ENCODE results near the gene GAK. TPM values are rescaled to one million over a fixed set of nuclear protein-coding genes. Genes with fewer than 3 reads are reported as not detected.

The GAK gene
- total and polyA plus RNA-seq, 2 of the 4 experiments (the other 2 are of a cell fraction), result 45.1 to 133 TPM

GRCh38 chr4:956531-957230 lies 24.6 kb upstream of the GAK start:
- Histone ChIP-seq H2BK5ac (ENCODE audit: low read depth, low read length, poor library complexity, severe bottlenecking) (no peak overlapping the region), H4K20me1 (ENCODE audit: insufficient read depth, low read length) (no peaks in the 10 kb centered on the region), H3K14ac (replicated peaks; ENCODE audit: low read depth, low read length) (no peak overlapping the region), H3K4me1 (ENCODE audit: control insufficient read depth, insufficient read depth, low read length) (no peaks in the 10 kb centered on the region), H2BK120ac (ENCODE audit: low read depth, low read length) (no peak overlapping the region), H3K36me3 (ENCODE audit: control insufficient read depth, insufficient read depth, low read length) (peaks cover 32% of the 10 kb centered on the region), H2AK9ac (replicated peaks; ENCODE audit: low read depth, low read length, poor library complexity) (no peak overlapping the region), H2AK5ac (ENCODE audit: low read depth, low read length) (no peak overlapping the region), H3K23ac (ENCODE audit: low read depth, low read length) (no peak overlapping the region), H2AFZ (replicated peaks; ENCODE audit: low read length, poor library complexity) (no peak overlapping the region), H3K9ac (ENCODE audit: low read depth, low read length) (no peak overlapping the region), H3K9me3 (ENCODE audit: control insufficient read depth, insufficient read depth, low read length) (no peaks in the 10 kb centered on the region), H3K4me3 (ENCODE audit: insufficient read depth, low read depth, low read length) (no peak overlapping the region), H2BK15ac (ENCODE audit: low read depth, low read length) (no peak overlapping the region), H3K18ac (ENCODE audit: low read depth, low read length) (no peak overlapping the region), H3K56ac (ENCODE audit: extremely low read depth, insufficient read depth, low read length) (no peak overlapping the region), H2BK20ac (ENCODE audit: low read depth, low read length) (no peak overlapping the region), H4K91ac (ENCODE audit: insufficient read depth, low read depth, low read length) (no peak overlapping the region), H4K8ac (ENCODE audit: low read depth in 2 of 2, low read length in 2 of 2) (no peak overlapping the region), H3K4me2 (ENCODE audit: low read depth, low read length) (no peak overlapping the region), H3K27ac (ENCODE audit: insufficient read depth, low read length) (no peak overlapping the region), H4K5ac (ENCODE audit: low read depth, low read length) (no peak overlapping the region), H3K79me1 (ENCODE audit: low read depth in 1 of 2, low read length in 2 of 2) (no peaks in the 10 kb centered on the region), H3K27me3 (ENCODE audit: control insufficient read depth, insufficient read depth, low read length) (no peaks in the 10 kb centered on the region), H3K4ac (ENCODE audit: low read depth, low read length) (no peak overlapping the region), H3K9me1 (ENCODE audit: insufficient read depth, low read length) (0 out of 2 replicates have a peak, but pooled peaks cover 2% of the 10 kb centered on the region)
- DNase-seq (no peak), ATAC-seq (ENCODE audit: low read depth) (no peak)
- WGBS, 2 experiments (ENCODE audit: extremely low coverage in 2 of 2, insufficient read length in 1 of 2), result 63% methylated on average over 4 of the region's 14 CpGs; no CpG with 5 or more reads in 1 of the 2 experiments
- in situ Hi-C loops (cut with MboI; ENCODE audit: low sequenced_read_pairs), result no loop called here
- ChIA-PET POLR2A (ENCODE audit: unreplicated experiment) (no interaction called here), CTCF (no interaction called here)
- no TSS peak for BruUV-seq (replicated peaks)
- intact Hi-C loops (cut with micrococcal nuclease), result no loop called here
- dilution Hi-C loops (cut with HindIII; ENCODE audit: low sequenced_read_pairs, unreplicated experiment), result no loop called here
- TF ChIP-seq NFE2L2 (IDR thresholded peaks at IDR 0.05; ENCODE audit: low read depth, low read length), result no peak

Data from IMR-90 (cell line).